Ovary (tissue), 9 donors: ENCODE measurements around the gene RBM4B. TPM values are rescaled to one million over a fixed set of nuclear protein-coding genes. Genes with fewer than 3 reads are reported as not detected.

Experiments
- DNase-seq, 5 donors: peaks; one replicate each; pipeline ENCODE4 v3.0.0-alpha.2; 2019 to 2020
- H3K27ac ChIP-seq, 2 donors: fragments of 200-600 bp; one replicate each; pipeline versions ENCODE4 v1.5.1 to v1.8.0; 2019 to 2022
- H3K27me3 ChIP-seq: fragments of 200-600 bp; one replicate; pipeline ENCODE4 v1.8.0; 2022
- H3K36me3 ChIP-seq: fragments of 200-600 bp; sonication (generic); one replicate; pipeline ENCODE4 v1.5.1; 2019
- H3K4me1 ChIP-seq: one replicate; pipeline ENCODE4 v1.8.1; 2013; ENCODE audit warnings: mild to moderate bottlenecking, moderate library complexity; ENCODE audit not compliant: insufficient read depth
- H3K4me3 ChIP-seq: fragments of 200-600 bp; sonication (generic); one replicate; pipeline ENCODE4 v1.5.1; 2017
- H3K9me3 ChIP-seq, 2 donors: fragments of 200-600 bp in 1 of 2; sonication (generic) in 1 of 2; one replicate each; pipeline versions ENCODE4 v1.5.1 to v1.8.1; 2013 to 2019; ENCODE audit warnings: mild to moderate bottlenecking in 1 of 2, moderate library complexity in 1 of 2
- CTCF ChIP-seq, 3 donors: fragments of 450-650 bp in 2 of 3; fragments of 200-600 bp in 1 of 3; IDR thresholded peaks; one replicate each; pipeline versions ENCODE4 v1.5.1 to v1.8.0; 2016 to 2022; ENCODE audit warnings: antibody characterized with exemption in 3 of 3, mild to moderate bottlenecking in 1 of 3
- EP300 ChIP-seq: sonication (generic); formaldehyde crosslinking; IDR thresholded peaks from one replicate; pipeline ENCODE4 v1.6.1; 2017; ENCODE audit warnings: antibody characterized with exemption
- POLR2A ChIP-seq: fragments of 450-650 bp; IDR thresholded peaks from one replicate; pipeline ENCODE4 v1.6.1; 2017; ENCODE audit warnings: antibody characterized with exemption, mild to moderate bottlenecking, moderate library complexity
- WGBS, 3 donors: extraction: QIAGEN DNeasy Blood & Tissue Kit in 1 of 3; methylation state at CpG; one replicate each; pipeline versions ENCODE4 v1.1.5 to v1.1.7; 2013 to 2017; 5-methylcytosine and 5-hydroxymethylcytosine counted together
- intact Hi-C, 4 donors: fragments of 100-400 bp; cut with DNase I; formaldehyde crosslinking; loops; one replicate each; pipeline versions ENCODE4 v1.11.0 to v1.15.1; 2022 to 2023
- polyA plus RNA-seq, 2 donors: library from polyadenylated mRNA; stranded (reverse); fragments of 200-250 nt in 1 of 2; fragments of 350-450 nt in 1 of 2; fragmentation: Illumina TruSeq in 1 of 2; extraction: RNeasy Lipid Tissue Mini Kit (QIAGEN cat#74804) in 1 of 2; gene quantifications; one replicate each; pipeline ENCODE4 v1.2.3, GENCODE V29; 2013 to 2014
- total RNA-seq, 7 donors: library from RNA; depleted of rRNA in 2 of 7; stranded (reverse); fragments of >200 nt in 2 of 7; fragmentation: NEBNext Ultra II Directional in 3 of 7; extraction: Animal tissue kit (Norgen Biotek cat#: 25700) in 3 of 7; gene quantifications; one replicate each; pipeline versions ENCODE4 v1.1.0 to v1.2.4, GENCODE V29; 2016 to 2023
- donor health status: DM: no; HTN: no; CAD: no; lungs with moderate emphysema.
- donor health status: DM: no; HTN: no; CAD: no.
- donor health status: Bipolar disorder and iron deficiency.
- donor health status: DM: yes; HTN: yes; CAD: no.
- donor health status: DM: no; HTN: no; CAD: no.
- donor health status: DM: yes; HTN: yes; CAD: no.

The RBM4B gene
- total and polyA plus RNA-seq, 9 donors = 16.1 to 46.2 (median 30.2) TPM

- Histone ChIP-seq H3K4me1 (no peaks in the 10 kb centered on the region), H3K9me3 (no peaks in the 10 kb centered on the region), H3K27ac (no peak overlapping the region), H3K36me3 (no peaks in the 10 kb centered on the region), H3K27me3 (no peaks in the 10 kb centered on the region), H3K4me3 (no peak overlapping the region)
- 75 to 86% (median 80%) methylated on average over 2 of the region's 2 CpGs for WGBS, 3 donors
- TF ChIP-seq CTCF (IDR thresholded peaks at IDR 0.05) (no peak), EP300 (no peak), POLR2A (no peak)
- no peak for DNase-seq
- intact Hi-C loops = no loop called here
These were observed 48.3 kb downstream of the RBM4B start for GRCh38 chr11:66629356-66629755.

- Histone ChIP-seq H3K27me3 (no peaks in the 10 kb centered on the region), H3K27ac (no peak overlapping the region), H3K36me3 (no peaks in the 10 kb centered on the region), H3K4me3 (no peak overlapping the region), H3K9me3 (no peaks in the 10 kb centered on the region), H3K4me1 (peaks cover 3% of the 10 kb centered on the region)
- intact Hi-C loops = no loop called here
- no peak for TF ChIP-seq POLR2A
- TF ChIP-seq CTCF (IDR thresholded peaks at IDR 0.05) = no peak
- TF ChIP-seq EP300 = no peak
- no peak for DNase-seq
- 87 to 90% (median 87%) methylated on average over 7 of the region's 7 CpGs for WGBS, 3 donors
These were observed 49.6 kb downstream of the RBM4B start for GRCh38 chr11:66628061-66628603.

- H3K27ac ChIP-seq = no peak overlapping the region
- H3K4me1 ChIP-seq = peaks cover 3% of the 10 kb centered on the region
- intact Hi-C loops = no loop called here
- no peak for TF ChIP-seq EP300
- no peak for TF ChIP-seq POLR2A
- TF ChIP-seq CTCF (IDR thresholded peaks at IDR 0.05) = no peak
- no peaks in the 10 kb centered on the region for H3K27me3 ChIP-seq
- H3K4me3 ChIP-seq = no peak overlapping the region
- DNase-seq = no peak
- 83 to 89% (median 86%) methylated on average over 7 of the region's 7 CpGs for WGBS, 3 donors
- H3K36me3 ChIP-seq = no peaks in the 10 kb centered on the region
- H3K9me3 ChIP-seq = no peaks in the 10 kb centered on the region
These were observed 50.8 kb downstream of the RBM4B start for GRCh38 chr11:66626926-66627325.

GRCh38 chr11:66626382-66626781 is 51.3 kb downstream of the RBM4B start:
- no peak overlapping the region for H3K27ac ChIP-seq
- no peak for DNase-seq
- H3K4me1 ChIP-seq = peaks cover 3% of the 10 kb centered on the region

More at GRCh38 chr11:66626382-66626781, 51.3 kb downstream of the RBM4B start:
- no peak for TF ChIP-seq POLR2A
- no peak for TF ChIP-seq EP300
- TF ChIP-seq CTCF (IDR thresholded peaks at IDR 0.05) = no peak
- intact Hi-C loops = no loop called here
- H3K4me3 ChIP-seq = no peak overlapping the region
- H3K36me3 ChIP-seq = no peaks in the 10 kb centered on the region
- H3K9me3 ChIP-seq = no peaks in the 10 kb centered on the region
- 95 to 96% (median 96%) methylated on average over 25 of the region's 25 CpGs for WGBS, 3 donors
- no peaks in the 10 kb centered on the region for H3K27me3 ChIP-seq
